ENCODE measurements around the gene THUMPD2.
"Not testable (repeated sequence)": the region's sequence is repeated elsewhere in the genome, so short reads cannot be mapped to it uniquely, and the experiment has no call there.

Gene THUMPD2

GRCh38 chr2:39757156-39757555, 21.9 kb downstream of the THUMPD2 start:
- no peak for DNase-seq (ENCODE audit: low read depth in 2 of 2)

- no peak for DNase-seq (ENCODE audit: low read depth in 2 of 2)
These were observed 23.6 kb downstream of the THUMPD2 start for GRCh38 chr2:39755466-39755865.

DNA sequence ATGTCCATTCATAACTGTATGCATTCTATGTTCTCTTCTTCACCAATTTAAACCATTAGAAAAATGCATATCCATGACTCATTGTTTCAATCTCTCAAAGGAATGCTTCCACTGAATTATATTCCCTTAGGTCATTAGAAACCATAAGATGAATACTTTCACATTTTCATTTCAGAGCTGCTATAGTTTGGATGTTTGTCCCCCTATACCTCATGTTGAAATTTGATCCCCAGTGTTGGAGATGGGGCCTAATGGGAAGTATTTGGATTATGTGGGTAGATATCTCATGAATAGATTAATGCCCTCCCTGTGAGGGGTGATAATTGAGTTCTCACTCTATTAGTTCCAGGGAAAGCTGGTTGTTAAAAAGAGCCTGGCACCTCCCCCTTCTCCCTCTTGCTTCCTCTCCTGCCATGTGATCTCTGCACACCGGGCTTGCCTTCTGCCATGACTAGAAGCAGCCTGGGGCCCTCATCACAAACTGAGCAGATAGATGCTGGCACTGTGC, 35.7 kb downstream of the THUMPD2 start:
- DNase-seq (ENCODE audit: low read depth in 2 of 2), result no peak

GRCh38 chr2:39741871-39742270, 37.2 kb downstream of the THUMPD2 start:
- DNase-seq (ENCODE audit: low read depth in 2 of 2), result no peak

- no peak for DNase-seq (ENCODE audit: low read depth in 2 of 2)
These were observed 39.7 kb downstream of the THUMPD2 start for GRCh38 chr2:39739386-39739785.

- DNase-seq (ENCODE audit: low read depth in 2 of 2), result no peak
These were observed 40.1 kb downstream of the THUMPD2 start for GRCh38 chr2:39738936-39739335.

DNA sequence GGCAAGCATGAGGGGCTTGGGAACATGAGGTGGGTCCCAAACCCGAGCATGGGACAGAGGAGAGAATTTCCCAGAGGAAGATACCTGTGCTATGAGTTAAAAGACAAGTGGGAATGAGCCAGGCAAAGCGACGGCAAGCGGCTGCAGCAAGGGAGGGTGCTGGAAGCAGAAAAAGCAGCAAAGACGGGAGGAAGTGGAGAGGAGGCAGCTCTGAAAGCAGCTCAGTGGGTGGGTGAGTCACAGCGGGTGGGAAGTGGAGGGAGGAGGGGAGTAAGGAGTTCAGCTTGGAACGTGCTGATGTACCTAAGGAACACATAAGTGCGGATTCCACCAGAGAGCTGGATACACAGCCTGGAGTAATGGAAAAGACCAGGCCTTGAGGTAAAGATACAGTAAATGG, 41.4 kb downstream of the THUMPD2 start:
- DNase-seq (ENCODE audit: low read depth in 2 of 2), result no peak

DNA sequence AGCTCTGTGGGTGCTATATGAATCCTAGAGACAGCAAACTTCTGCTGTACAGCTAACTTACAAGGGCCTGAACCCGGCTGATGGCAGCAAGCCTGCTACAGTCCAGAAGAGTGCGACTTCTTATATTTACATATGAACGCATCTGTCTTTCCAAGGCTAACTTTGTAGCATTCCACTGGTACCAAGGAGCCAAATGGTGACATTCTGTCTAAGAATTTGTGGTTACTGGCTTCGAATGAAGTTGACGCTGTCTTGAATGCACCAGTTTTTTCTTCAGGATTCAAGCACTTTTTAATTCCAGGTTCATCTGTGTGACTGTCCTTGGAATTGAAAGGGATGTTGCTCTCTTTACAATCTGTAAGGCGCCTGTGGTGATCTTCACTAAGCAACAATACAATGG, 42.4 kb downstream of the THUMPD2 start:
- DNase-seq (ENCODE audit: low read depth in 2 of 2), result no peak

GRCh38 chr2:39735648-39736047, 43.4 kb downstream of the THUMPD2 start:
- DNase-seq (ENCODE audit: low read depth in 2 of 2), result no peak

GRCh38 chr2:39734445-39734844, 44.6 kb downstream of the THUMPD2 start:
- no peak for DNase-seq (ENCODE audit: low read depth in 2 of 2)

- DNase-seq (ENCODE audit: low read depth in 2 of 2), result no peak
These were observed 45.9 kb downstream of the THUMPD2 start for GRCh38 chr2:39733070-39733674.

DNA sequence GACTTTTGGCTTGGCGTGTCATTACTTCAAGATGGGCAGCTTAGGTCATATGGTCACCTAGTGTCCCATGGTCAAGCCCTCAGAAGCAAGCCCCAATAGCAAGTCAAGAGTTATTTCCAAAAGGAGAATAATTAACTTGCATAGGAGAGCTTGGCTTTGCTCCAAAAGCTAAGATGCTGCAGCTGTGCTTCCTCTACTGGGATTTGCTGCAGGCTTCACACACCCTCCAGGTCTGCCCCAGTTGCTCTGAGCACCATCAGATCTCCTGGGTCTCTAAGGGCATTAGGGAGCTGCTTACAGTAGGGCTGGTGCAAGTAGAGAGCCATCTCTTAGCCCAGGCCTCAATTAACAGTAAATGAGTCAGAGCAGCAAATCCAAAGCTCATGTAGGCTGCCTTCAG, 46.6 kb downstream of the THUMPD2 start:
- DNase-seq (ENCODE audit: low read depth in 2 of 2), result no peak

- DNase-seq (ENCODE audit: low read depth in 2 of 2), result no peak
These were observed 47.5 kb downstream of the THUMPD2 start for GRCh38 chr2:39731546-39731945.

GRCh38 chr2:39730685-39731302, 48.3 kb downstream of the THUMPD2 start:
- no peak for DNase-seq (ENCODE audit: low read depth in 2 of 2)

DNA sequence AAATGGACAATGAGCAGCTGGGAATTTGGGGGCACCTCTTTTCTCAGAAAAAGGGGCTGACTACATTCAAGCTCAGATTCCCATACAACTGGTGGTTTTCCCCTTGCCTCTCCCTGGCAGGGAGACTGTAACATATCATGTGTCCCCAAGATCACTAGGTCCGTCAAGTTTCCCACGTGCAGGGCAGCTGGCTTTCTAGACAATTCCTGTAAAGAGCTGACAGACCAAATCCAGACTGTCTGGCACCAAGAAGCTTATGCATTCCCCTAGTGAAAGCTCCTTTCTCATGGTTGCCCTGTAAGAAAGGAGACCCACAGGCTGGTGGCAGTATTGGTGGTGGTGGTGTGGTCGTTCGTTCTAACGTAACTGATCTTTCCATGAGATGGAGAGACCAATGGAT, 48.8 kb downstream of the THUMPD2 start:
- no peak for DNase-seq (ENCODE audit: low read depth in 2 of 2)

GRCh38 chr2:39728941-39729351, 50.1 kb downstream of the THUMPD2 start:
- no peak for DNase-seq (ENCODE audit: low read depth in 2 of 2)

DNA sequence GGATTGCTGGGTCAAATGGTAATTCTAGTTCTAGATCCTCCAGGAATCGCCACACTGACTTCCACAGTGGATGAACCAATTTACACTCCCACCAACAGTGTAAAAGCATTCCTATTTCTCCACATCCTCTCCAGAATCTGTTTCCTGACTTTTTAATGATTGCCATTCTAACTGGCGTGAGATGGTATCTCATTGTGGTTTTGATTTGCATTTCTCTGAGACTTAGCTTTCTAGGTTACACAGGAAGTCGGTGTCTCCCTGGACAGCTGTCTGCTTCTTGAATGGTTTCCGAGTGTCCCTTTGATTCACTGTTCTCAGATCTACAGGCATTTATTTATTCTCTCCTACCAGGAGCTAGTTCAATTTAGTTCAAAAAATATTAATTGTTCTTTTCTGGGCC, 51.0 kb downstream of the THUMPD2 start:
- not testable (repeated sequence) for DNase-seq (ENCODE audit: low read depth in 2 of 2)

DNA sequence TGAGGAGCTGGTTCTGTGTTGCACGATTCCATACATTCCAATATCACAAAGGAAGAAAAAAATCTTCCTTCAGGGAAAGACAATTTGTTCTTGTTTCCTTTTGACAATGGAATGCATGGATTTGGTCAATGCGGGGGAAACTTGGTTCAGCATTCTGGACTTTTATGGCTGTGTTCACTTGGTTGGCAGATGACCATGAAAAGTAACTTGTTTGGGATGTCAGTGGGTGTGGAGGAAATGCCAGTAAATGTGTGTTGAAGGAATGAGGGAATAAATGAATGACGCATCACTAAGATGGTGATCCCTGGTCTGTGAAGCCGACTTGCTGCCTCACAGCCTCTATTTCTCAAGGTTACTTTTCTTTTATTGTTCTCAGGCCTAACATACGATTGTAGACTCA, 53.7 kb downstream of the THUMPD2 start:
- no peak for DNase-seq (ENCODE audit: low read depth in 2 of 2)

DNA sequence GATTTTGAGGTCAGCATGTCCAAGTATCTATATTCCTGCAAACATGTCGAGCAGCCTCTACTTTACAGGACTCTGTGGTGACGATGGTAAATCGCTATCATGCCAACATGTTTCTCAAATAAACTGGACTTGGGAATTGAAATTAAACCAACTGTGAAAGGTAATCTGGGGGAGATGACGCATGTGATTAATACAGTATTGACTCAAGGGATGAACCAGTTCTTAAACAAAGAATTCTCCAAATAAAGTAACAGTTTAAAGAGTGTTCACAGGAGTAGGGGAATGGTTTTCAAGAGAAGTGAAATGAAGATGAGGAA, 54.3 kb downstream of the THUMPD2 start:
- no peak for DNase-seq (ENCODE audit: low read depth in 2 of 2)

GRCh38 chr2:39723946-39724827, 54.9 kb downstream of the THUMPD2 start:
- no peak for DNase-seq (ENCODE audit: low read depth in 2 of 2)

GRCh38 chr2:39723497-39723896, 55.6 kb downstream of the THUMPD2 start:
- DNase-seq (ENCODE audit: low read depth in 2 of 2), result no peak

DNA sequence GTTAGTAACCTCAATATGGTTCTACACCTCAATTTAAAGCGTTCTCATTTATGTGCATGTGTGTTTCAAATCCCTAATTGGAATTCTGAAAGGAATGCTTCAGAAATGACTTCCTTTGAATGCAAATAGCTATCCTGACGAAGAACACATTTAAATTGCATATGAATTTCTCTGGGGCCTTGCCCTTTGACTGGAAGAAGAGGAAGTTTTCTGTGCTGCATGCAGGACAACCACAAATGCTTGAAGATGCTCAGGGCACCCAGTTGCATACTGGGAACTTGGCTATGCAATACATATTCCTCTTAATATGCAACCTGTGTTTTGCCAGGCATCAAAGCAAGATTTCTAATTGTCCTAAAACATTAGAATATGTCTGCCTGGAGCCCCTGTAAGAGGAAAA, 58.1 kb downstream of the THUMPD2 start:
- no peak for DNase-seq (ENCODE audit: low read depth in 2 of 2)

DNA sequence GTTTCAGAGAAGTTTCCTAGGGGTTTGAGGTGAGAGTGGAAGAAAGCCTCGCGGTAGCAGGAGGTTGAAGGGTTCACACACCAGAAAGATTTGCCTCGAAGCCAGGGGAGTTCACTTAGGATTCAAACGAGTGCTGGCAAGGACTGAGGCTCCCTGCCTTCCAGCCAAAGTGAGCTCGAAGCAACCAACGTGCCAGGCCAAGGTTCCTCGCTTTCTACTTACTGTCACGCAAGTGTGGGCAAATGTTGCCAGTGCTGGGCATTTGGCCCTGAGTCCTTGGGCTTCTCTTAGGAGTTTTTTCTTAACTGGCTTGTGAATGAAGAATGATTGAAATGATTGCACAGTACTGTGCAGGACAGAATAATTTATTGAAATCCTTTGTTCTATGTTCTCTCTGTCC, 59.7 kb downstream of the THUMPD2 start:
- DNase-seq (ENCODE audit: low read depth in 2 of 2), result no peak

Data from activated CD4-positive, alpha-beta T cell treated with anti-CD3 and anti-CD28 coated beads for 24 hours (primary cell).